ENCODE measurements around the gene MRPL39.

The MRPL39 gene

GRCh38 chr21:25568246-25568645, 39.0 kb downstream of the MRPL39 start:
- no peak for DNase-seq (ENCODE audit: low read depth)

- DNase-seq (ENCODE audit: low read depth), result no peak
Measured at GRCh38 chr21:25567472-25567871, 39.8 kb downstream of the MRPL39 start.

- no peak for DNase-seq (ENCODE audit: low read depth)
Measured at GRCh38 chr21:25566645-25567044, 40.6 kb downstream of the MRPL39 start.

- no peak for DNase-seq (ENCODE audit: low read depth)
Measured at GRCh38 chr21:25565272-25566211, 41.7 kb downstream of the MRPL39 start.

GRCh38 chr21:25564349-25564948, 42.8 kb downstream of the MRPL39 start:
- DNase-seq (ENCODE audit: low read depth), result no peak

GRCh38 chr21:25563361-25564116, 43.7 kb downstream of the MRPL39 start:
- no peak for DNase-seq (ENCODE audit: low read depth)

- no peak for DNase-seq (ENCODE audit: low read depth)
Measured at GRCh38 chr21:25562660-25563059, 44.6 kb downstream of the MRPL39 start.

- peak; percentile 68 for DNase-seq (ENCODE audit: low read depth)
Measured at GRCh38 chr21:25561668-25562641, 45.3 kb downstream of the MRPL39 start.

- no peak for DNase-seq (ENCODE audit: low read depth)
Measured at GRCh38 chr21:25560891-25561290, 46.4 kb downstream of the MRPL39 start.

- no peak for DNase-seq (ENCODE audit: low read depth)
Measured at GRCh38 chr21:25560271-25560685, 47.0 kb downstream of the MRPL39 start.

- no peak for DNase-seq (ENCODE audit: low read depth)
Measured at GRCh38 chr21:25559746-25560145, 47.5 kb downstream of the MRPL39 start.

GRCh38 chr21:25558123-25558522, 49.2 kb downstream of the MRPL39 start:
- no peak for DNase-seq (ENCODE audit: low read depth)

- DNase-seq (ENCODE audit: low read depth), result no peak
Measured at GRCh38 chr21:25557180-25557579, 50.1 kb downstream of the MRPL39 start.

- no peak for DNase-seq (ENCODE audit: low read depth)
Measured at GRCh38 chr21:25556091-25556490, 51.2 kb downstream of the MRPL39 start.

GRCh38 chr21:25555492-25555891, 51.8 kb downstream of the MRPL39 start:
- DNase-seq (ENCODE audit: low read depth), result no peak

- no peak for DNase-seq (ENCODE audit: low read depth)
Measured at GRCh38 chr21:25552856-25553255, 54.4 kb downstream of the MRPL39 start.

- DNase-seq (ENCODE audit: low read depth), result no peak
Measured at GRCh38 chr21:25551569-25551968, 55.7 kb downstream of the MRPL39 start.

- DNase-seq (ENCODE audit: low read depth), result no peak
Measured at GRCh38 chr21:25550352-25551120, 56.7 kb downstream of the MRPL39 start.

GRCh38 chr21:25541042-25541441, 66.2 kb downstream of the MRPL39 start:
- no peak for DNase-seq (ENCODE audit: low read depth)

- no peak for DNase-seq (ENCODE audit: low read depth)
Measured at GRCh38 chr21:25539606-25540005, 67.7 kb downstream of the MRPL39 start.

- no peak for DNase-seq (ENCODE audit: low read depth)
Measured at GRCh38 chr21:25537174-25537573, 70.1 kb downstream of the MRPL39 start.
